Amygdala (tissue), 56 donors: ENCODE measurements around the gene RTP5.

ENCODE experiments used
- DNase-seq, 56 donors: peaks; one replicate each; lab custom pipeline; 2025; lab: John Stamatoyannopoulos, UW

Gene RTP5

DNA sequence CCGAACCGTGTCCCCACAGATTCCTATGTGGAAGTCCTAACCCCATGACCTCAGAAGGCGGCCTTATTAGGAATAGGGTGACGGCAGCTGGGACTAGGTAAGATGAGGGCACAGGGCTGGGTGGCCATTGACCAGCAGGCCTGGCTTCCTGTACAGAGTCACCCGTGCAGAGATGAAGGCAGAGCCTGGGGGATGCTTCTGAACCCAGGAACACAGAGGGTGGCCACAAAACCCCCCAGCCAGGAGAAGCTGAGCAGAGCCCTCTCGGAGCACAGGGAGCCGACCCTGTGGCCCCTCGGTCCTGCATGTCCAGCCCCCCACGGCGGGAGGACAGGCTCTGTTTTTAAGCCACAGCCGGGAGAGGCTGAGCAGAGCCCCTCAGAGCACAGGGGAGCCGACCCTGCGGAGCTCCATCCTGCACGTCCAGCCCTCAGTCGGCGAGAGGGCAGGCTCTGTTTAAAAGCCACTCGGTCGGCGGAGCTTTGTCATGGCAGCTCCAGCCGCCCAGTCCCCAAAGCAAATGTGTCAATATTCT lies 13.6 kb upstream of the RTP5 start:
- no peak for DNase-seq

DNA sequence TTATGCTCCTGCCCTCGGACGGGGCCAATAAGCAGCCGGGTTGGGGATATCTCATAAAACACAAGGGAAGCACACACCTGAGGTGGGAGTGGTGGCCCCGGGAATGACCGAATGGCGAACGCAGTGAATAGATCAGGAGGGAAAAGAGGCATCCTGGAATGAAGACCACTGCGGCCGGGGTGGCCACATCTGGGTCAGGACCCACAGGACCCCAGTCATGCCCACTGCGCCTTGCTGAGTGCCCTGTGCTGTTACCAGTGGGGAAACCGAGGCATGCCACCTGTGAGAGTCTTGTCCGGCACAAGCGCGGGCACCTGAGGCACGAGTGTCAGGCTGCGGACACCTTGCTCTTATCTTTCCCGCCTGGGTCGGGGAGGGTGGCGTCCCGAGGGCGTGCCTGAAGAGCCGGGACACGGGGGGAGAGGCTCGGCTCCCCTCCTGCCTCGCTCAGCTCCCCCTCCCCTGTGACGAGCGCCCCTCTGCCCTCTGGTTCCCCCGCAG lies 12.4 kb upstream of the RTP5 start:
- no peak for DNase-seq

DNA sequence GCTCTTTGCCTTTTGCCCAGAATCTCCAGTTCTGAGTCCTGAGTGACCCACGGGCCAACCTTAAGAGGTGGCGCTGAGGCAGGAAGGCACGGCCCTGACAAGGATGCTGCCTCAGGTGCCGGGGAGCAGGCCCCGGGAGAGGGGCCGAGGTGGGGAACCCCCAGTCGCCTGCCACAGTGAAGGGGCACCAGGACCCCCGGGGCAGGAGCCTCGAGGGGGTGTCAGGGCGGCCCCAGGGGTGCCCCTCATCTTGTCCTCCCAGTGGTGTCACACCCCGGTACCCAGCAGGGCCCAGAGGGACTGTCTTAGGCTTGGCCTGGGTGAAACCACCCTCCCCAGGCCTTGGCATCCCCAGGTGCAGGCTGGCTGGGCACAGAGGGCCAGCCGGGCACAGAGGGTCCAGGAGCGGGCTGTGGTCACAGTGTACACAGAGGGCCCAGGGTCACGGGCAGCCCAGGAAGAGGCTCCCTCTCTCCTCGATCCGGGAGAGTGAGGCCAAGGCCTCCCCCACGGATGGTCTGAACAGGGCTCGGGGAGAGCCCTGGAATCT lies 11.9 kb upstream of the RTP5 start:
- DNase-seq = no peak

DNA sequence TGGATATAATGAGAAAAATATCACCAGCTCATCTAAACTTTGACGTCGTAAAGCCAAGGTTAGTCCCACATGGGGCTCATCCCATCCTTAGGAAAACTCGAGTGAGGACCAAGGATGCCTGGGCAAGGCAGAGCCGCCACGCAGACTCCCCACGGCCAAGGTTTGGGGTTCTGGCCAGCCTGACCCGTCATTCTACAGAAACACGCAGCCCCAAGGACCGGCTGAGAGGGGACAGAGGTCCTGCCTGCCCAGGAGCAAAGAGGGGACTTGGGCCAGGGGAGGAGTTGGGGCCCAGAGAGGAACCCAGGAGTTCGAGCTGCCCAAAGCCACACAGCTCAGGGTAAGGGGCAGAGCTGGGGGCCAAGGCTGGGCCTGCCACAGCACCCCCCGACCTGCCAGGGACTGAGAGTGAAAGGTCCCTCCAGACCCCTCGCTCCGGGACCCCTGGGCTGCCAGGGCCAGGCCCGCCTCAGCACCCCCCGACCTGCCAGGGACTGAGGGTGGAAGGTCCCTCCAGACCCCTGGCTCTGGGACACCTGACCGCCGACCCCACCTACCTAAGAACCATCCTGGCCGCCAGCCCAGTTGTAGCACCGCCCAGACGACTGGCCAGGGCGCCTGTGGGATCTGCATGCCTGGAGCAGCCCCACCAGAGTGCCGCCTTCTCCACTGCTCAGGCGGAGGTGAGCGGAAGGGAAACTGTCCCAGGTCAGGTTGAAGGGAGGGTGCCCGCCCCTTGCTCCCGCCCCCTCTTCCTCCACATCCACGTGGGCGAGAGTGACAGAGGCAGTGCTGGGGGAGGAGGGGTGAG lies 11.1 kb upstream of the RTP5 start, which contains the start of gene PDCD1:
Gene PDCD1 (minus strand): TSS at position 689 of the 811 bp plus-strand sequence. CDS start 56 bp downstream, at position 633.
- peak in 1 of 56 donors; percentile 38 for DNase-seq

DNA sequence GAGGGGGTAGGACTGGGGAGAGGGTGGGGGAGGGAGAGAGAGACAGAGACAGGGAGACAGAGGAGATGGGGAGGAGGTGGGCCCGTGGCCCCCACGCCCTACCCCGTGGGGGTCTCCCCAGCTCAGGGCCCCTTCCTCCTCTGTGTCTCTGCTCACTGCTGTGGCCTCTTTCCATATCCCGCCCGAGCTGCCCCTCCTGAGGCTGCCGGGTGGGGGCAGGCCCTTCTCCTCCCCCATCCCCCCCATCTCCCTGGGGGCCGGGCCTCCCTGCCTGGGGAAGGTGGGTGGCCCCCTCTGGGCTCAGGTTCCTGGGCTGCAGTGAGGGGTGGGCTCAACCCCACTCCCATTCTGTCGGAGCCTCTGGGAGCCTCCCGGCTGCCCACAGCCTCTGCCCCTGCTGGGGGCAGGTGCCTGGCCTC lies 10.5 kb upstream of the RTP5 start:
- no peak for DNase-seq

DNA sequence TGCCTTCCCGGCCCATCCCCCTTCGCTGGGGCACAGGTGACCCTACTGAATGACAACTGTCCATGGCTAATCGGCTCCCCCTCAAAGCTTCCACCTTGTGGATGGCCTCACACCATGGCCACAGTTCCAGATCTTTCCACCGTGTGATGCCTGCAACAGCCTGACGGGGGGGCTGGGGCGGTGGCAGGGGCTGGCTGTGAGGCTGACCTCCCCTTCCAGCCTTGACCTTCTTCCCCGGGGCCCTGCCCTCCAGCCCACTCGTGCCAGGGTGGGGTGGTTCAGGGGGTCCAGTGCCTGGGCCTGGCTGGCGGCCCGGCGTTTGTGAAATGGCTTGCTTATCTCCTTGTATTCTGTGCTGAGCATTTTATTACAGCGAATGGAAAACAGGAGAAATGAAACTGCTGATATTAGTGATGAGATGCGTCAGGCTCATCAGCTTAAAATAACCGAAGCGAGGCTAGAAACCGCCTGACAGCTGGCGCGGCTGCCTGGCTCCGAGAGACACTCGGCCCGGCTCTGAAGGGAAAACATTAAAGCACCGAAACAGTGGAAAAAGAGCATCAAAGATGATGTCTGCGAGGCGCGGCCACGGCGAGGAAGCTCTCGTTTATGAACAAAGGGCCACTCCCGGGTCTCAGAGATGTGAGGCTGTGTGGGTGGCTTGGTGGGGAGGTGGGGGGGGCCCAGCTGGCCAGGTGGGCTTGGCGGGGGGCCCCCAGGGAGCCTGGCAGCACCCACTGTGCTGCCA lies 9.9 kb upstream of the RTP5 start:
- peak in 14 of 56 donors; percentile 35 to 73 (median 54) for DNase-seq

DNA sequence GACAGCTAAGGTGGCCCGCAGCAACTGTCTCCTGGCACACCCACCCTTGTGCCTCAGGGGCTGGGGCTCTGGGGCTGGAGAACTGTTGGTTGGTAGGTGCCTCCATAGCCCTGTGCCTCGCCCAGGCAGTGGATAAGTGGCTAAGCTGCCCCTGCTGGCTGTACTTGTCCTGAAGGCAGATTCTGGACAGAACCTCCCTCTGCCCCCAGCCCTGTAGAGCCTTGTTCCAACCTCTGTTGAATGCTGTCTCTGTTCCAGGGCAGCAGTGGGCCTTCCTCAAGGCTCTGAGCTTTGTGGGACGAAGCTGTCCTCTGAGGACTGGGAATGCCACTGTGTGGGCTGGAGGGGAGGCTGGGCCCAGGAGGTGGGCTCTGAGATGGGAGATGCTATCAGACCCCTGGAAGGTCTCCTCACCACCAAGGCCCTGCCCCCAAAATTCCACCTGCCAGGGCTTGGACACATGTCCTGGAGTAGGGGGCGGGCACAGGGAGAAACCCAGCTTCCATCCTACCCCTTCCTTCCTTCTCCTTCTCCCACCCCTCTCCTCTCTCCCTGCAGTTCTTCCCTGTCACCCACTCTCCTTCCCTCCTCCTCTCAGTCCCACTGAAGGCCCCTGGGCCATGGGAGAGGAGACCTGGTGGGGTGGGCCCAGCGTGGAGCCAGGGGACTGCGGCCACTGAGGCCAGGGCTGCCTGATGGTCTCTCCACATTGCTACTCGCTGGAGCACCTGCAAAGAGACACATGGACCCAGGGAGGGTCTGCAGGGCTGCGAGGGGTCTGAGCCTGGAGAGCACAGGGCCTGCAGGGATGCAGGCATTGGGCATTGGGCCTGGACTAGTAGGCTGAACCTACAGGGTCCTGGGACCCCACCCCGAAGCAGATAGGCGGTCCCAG lies 9.1 kb upstream of the RTP5 start:
- no peak for DNase-seq

DNA sequence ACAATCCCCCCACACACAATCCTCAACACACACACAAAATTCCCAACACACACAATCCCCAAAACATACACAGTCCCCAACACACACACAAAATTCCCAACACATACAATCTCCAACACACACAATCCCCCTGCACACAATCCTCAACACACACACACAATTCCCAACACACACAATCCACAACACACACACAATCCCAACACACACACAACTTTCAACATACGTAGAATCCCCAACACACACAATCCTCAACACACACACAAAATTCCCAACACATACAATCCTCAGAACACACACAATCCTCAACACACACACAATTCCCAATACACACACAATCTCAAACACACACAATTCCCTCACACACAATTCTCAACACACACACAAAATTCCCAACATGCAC lies 8.3 kb upstream of the RTP5 start:
- DNase-seq = no peak

DNA sequence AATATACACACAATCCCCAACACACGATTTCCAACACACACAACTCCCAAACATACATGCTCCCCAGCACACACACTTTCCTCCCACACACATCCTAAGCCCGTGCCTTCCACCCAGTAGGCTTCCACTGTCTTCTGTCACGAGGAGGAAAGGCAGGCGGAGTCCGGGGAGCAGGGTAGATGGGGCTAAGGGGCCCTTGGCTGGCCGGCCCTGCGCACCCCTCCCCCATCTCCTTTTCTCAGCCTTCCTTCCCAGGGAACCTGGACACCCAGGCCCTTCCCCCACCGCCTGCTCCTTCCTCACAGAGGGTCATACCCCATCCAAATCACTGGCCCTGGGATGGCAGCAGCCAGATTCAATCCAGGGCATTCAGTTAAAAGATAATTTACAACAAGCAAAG lies 7.4 kb upstream of the RTP5 start:
- no peak for DNase-seq

DNA sequence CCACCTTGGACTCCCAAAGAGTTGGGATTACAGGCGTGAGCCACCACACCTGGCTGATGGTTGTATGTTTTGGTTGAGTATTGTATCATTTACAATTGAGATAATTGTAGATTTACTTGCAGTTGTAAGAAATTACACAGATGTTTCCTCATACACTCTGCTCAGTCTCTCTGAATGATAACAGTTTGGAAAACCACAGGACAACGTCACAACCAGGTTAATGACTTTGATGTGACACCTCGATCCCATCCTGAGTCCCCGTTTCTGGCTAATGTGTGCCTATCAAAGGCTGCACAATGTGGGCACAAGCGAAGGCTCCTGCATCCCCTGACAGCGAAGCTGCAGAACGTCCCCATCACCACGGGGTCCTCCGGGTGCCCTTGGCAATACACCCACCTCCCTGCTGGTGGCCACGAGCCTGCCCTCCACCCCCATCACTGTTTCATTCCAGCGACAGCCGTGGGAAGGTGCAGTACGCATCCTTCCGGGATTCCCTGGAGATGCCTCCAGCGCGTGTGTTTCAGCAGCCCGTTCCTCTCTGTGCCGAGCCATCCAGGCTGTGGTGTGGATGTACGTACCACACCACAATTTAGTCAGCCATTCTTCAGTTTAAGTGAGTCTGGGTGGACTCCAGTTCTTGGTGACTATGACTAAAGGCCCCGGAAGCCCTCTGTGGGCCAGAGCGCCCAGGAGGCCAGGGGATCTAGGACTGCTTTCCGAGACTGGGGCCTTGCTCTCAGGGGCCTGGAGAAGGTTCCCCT lies 6.6 kb upstream of the RTP5 start:
- DNase-seq = no peak

DNA sequence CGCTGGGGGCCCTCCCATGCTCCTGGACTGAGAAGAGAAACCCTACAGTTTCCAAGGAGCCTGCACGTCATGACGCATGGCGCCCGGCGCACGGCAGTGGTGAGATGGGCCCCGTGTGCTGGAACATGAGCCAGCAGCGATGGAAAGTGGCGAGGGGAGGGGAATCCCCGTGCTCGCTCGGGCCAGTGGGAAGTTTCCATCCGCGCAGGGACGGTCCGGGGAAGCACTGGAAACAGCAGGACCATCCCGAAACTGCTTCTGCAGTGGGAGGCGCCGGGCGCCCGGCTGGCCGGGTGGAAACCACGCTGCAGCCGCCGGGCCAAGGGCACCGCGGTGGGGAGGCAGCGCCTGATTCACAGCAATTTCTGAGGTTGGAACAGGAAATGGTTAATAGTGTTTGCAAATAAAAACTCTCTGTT lies 6.0 kb upstream of the RTP5 start:
- no peak for DNase-seq

DNA sequence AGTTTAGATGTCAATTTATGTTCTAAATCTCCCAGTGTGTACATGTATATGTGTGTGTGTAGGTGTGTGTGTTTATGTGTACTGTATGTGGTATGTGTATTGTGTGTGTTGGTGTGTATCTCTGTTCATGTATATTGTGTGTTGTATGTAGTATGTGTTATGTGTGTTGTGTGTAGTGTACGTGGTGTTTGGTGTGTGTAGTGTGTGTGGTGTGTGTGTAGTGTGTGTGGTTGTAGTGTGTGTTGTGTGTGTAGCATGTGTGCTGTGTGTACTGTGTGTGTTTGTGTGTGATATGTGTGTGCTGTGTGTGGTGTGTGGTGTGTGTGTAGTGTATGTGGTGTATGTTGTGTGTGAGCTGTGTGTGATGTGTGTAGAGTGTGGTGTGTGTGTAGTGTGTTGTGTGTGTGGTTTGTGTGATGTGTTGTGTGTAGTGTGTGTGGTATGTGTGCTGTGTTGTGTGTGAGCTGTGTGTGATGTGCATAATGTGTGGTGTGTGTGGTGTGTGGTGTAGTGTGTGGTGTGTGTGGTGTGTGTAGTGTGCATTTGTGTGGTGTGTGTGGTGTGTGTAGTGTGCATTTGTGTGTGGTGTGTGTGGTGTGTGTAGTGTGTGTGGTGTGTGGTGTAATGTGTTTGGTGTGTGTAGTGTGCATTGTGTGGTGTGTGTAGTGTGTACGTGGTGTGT lies 5.2 kb upstream of the RTP5 start:
- no peak for DNase-seq

DNA sequence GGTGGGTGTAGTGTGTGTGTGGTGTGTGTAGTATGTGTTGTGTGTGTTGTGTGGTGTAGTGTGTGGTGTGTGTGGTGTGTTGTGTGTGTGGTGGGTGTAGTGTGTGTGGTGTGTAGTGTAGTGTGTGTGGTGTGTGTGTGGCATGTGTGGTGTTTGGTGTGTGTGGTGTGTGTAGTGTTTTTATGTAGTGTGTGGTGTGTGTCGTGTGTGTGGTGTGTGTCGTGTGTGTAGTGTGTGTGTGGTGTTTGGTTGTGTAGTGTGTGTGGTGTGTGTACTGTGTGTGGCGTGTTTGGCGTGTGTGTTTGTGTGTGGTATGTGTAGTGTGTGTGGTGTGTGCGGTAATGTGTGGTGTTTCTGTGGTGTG lies 4.7 kb upstream of the RTP5 start:
- no peak for DNase-seq

DNA sequence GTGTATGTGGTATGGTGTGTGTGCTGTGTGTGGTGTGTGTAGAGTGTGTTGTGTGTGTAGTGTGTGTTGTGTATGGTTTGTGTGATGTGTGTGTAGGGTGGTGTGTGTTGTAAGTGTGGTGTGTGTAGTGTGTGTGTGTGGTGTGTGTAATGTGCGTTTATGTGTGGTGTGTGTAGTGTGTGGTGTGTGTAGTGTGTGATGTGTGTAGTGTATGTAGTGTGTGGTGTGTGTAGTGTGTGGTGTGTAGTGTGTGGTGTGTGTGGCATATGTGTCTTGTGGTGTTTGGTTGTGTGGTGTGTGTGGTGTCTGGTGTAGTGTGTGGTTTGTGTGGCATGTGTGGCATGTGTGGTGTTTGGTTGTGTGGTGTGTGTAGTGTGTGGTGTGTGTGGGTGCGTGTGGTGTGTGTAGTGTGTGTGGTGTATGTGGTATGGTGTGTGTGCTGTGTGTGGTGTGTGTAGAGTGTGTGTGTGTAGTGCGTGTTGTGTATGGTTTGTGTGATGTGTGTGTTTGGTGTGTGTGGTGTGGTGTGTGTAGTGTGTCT lies 4.0 kb upstream of the RTP5 start:
- no peak for DNase-seq

DNA sequence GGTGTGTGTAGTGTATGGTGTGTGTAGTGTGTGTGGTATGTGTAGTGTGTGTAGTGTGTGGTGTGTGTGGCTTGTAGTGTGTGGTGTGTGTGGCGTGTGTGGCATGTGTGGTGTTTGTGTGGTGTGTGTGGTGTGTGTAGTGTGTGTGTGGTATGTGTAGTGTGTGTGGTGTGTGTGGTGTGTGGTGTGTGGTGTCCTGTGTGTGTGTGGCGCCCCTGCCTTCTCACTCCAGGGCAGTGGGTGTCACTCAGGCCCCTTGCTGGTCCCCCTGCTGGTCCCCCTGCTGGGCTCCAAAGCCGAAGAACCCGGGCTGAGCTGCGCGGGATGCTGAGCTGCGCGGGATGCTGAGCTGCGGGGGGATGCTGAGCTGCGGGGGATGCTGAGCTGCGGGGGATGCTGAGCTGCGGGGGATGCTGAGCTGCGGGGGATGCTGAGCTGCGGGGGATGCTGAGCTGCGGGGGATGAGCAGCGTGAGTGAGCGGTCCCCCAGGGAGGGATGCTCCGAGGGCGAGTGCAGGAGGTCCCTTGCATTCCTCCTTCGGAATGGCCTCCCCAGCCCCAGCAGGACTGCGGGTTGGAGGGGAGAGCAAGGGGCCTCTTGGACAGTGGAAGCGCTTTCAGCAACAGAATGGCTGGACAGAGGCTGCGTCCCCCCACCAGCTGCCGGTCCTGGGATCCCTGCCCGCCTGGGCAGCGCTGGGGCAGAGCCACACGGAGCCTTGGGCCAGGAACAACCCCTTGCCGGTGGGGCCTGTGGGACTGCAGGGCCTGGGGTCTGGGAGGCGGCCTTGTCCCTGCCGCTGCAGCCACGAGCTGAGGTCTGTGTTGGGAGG lies 3.4 kb upstream of the RTP5 start:
- DNase-seq = peak in 2 of 56 donors; percentile 33 to 39

DNA sequence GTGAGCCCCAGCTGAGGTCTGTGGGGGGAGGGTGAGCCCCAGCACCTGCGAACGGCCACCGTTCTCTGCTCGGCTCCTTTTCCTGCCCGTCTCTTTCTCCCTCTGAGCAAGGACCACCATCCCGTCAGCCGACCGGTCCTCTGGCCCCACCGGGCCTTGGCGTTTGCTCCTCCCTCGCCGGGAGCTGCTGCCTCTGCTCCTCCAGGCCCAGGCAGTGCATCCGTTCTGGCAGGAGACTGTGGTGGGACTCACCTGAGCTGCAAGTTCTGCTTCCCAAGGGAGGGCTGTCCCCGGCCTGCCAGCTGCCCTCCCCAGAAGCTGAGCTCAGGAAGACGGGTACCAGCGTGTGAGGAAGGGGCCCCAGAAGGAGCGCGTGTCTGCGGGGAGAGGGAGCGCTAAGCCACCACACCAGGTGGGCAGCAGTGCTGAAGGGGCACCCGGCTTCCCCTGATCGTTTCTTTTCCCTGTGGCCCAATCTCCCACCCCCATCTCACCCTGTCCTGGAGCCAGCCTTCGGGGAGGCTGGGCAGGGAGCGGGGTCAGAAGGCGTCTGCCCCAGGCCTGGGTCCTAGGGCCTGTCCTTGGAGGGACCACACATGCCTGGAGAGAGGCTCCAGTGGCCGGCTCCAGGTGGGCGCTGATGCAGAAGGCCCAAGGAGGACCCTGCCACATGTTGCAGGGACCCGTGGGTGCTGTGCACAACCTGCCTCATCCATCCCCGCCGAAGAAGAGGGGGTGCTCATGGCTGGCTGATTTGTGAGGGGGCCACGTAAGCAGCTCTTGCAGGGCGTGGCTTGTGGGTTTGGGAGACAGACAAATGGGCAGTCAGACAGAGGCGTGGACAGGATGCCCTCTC lies 2.5 kb upstream of the RTP5 start:
- no peak for DNase-seq
